ENCODE results near the gene CYSRT1.

CYSRT1 gene

DNA sequence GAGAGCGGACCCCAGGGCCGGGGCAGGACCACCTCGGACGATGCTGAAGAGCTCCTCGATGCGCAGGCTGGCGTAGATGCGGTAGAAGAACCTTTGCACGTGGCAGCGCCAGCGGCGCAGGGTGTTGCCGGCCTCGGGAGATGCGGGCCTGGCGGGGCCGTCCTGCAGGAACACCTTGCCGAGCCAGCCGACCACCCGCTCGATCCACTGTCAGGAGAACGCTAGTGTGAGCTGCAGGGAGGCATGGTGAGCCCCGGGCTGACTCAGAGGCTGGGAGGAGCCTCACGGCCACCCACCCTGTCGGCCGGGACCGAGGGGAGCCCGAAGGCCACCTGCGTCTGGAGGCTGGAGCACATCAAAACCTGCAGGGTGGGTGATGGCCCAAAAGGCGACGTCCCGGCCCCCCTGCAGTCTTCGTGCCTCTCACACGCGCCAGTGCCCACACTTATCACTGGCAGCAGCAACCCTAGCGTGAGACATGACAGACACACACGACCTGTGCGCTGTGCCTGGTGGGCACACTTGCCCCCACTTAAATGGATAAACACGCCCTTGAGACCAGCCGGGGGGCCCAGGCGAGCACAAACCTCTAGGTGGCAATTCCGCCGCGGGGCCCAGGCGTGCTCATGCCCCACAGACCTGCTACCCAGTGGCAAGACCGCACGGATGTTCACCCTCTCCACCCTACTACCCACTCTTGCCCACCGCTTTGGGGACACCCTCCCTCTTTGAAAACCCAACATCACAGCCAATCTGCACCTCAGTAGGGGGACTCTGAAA, 39.9 kb upstream of the CYSRT1 start:
- no peaks in the 10 kb centered on the region for H3K9me3 Mint-ChIP-seq
- peaks cover 24% of the 10 kb centered on the region for H3K4me1 Mint-ChIP-seq
- peaks cover 11% of the 10 kb centered on the region for H3K36me3 Mint-ChIP-seq (ENCODE audit: low read depth)
- H3K27me3 Mint-ChIP-seq (ENCODE audit: low read depth) = no peaks in the 10 kb centered on the region
- no peak overlapping the region for H3K27ac Mint-ChIP-seq
- H3K4me3 Mint-ChIP-seq = no peak overlapping the region
- no peak for TF ChIP-seq CTCF (IDR thresholded peaks at IDR 0.05; ENCODE audit: unreplicated experiment in 3 of 3)

DNA sequence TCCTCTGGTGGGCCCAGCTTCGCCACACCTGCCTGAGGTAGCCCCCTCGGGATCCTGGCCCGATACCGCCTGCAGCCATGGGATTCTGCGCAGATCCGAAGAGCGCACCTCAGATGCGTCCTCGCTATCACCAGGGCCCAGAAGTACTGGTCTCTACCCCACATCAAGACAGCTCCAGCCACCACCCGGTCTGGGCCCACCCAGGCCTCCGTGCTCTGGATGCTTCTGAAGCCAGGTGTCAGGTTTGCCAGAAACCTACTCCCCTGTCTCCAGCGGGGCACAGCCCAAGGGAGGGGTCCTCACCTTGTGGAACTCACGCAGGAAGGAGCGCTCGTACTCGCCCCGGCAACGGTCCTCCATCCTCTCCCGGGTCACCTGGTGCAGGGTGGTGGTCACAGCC, 39.1 kb upstream of the CYSRT1 start:
- no peak for TF ChIP-seq CTCF (IDR thresholded peaks at IDR 0.05; ENCODE audit: unreplicated experiment in 3 of 3)
- Mint-ChIP-seq H3K36me3 (ENCODE audit: low read depth) (peaks cover 11% of the 10 kb centered on the region), H3K4me1 (peaks cover 30% of the 10 kb centered on the region), H3K27ac (no peak overlapping the region), H3K4me3 (peak overlapping the region; percentile 91 to 95 (median 94)), H3K9me3 (no peaks in the 10 kb centered on the region), H3K27me3 (ENCODE audit: low read depth) (no peaks in the 10 kb centered on the region)

DNA sequence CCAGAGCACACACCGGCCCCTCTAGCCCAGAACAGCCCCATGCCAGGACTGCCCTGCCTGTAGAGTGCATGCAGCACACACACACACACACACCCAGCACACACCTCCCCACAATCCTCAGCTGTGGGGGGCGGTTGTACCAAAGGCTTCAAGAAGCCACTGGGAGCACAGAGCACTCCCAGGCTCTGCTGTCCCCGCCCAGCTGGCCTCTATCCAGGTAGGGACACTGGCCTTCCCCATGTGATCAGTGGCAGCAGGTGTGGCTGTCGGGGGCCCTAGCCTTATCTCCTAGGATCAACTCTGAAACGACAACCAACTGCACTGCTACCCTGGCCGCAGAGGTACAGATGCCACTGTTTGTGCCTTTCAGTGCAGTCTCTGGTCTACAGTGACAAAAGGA, 38.6 kb upstream of the CYSRT1 start:
- no peak for TF ChIP-seq CTCF (IDR thresholded peaks at IDR 0.05; ENCODE audit: unreplicated experiment in 3 of 3)
- no peak overlapping the region for H3K27ac Mint-ChIP-seq
- peaks cover 32% of the 10 kb centered on the region for H3K4me1 Mint-ChIP-seq

GRCh38 chr9:137187386-137187785, 37.6 kb upstream of the CYSRT1 start:
- Mint-ChIP-seq H3K27ac (peak overlapping the region in 2 of 3 experiments; percentile 75 to 82), H3K4me3 (peak overlapping the region; percentile 91 to 95 (median 94))
- no peak for TF ChIP-seq CTCF (IDR thresholded peaks at IDR 0.05; ENCODE audit: unreplicated experiment in 3 of 3)

More for the DNA sequence above, 38.6 kb upstream of the CYSRT1 start:
- Mint-ChIP-seq H3K27me3 (ENCODE audit: low read depth) (no peaks in the 10 kb centered on the region), H3K4me3 (peak overlapping the region; percentile 91 to 95 (median 94)), H3K9me3 (no peaks in the 10 kb centered on the region), H3K36me3 (ENCODE audit: low read depth) (peaks cover 11% of the 10 kb centered on the region)

DNA sequence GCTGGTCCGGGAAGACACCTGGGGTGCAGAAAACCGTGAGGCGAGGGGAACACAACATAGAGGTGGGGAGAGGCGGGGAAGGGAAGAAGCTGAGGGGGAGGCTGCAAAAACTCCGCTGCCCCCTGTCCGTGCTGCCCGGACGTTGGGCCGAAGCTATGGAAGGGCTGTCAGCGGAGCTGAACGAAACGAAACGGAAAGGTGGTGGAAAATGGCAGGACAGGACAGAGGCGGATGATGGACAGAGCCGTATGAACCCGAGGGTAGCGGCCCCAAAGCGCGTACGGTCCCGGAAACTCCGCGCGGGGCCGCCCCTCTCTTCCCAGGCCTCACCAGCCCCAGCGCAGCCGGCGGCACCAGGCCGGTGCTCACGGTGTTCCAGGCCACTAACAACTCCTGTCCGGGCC, 36.9 kb upstream of the CYSRT1 start:
- H3K4me1 Mint-ChIP-seq = peaks cover 32% of the 10 kb centered on the region
- no peaks in the 10 kb centered on the region for H3K9me3 Mint-ChIP-seq
- H3K36me3 Mint-ChIP-seq (ENCODE audit: low read depth) = peaks cover 6% of the 10 kb centered on the region
- peak overlapping the region; percentile 91 to 95 (median 94) for H3K4me3 Mint-ChIP-seq
- H3K27ac Mint-ChIP-seq = peak overlapping the region; percentile 72 to 91 (median 84)
- no peaks in the 10 kb centered on the region for H3K27me3 Mint-ChIP-seq (ENCODE audit: low read depth)
- TF ChIP-seq CTCF (IDR thresholded peaks at IDR 0.05; ENCODE audit: unreplicated experiment in 3 of 3) = no peak

More at GRCh38 chr9:137187386-137187785, 37.6 kb upstream of the CYSRT1 start:
- Mint-ChIP-seq H3K36me3 (ENCODE audit: low read depth) (peaks cover 6% of the 10 kb centered on the region), H3K4me1 (peaks cover 32% of the 10 kb centered on the region), H3K27me3 (ENCODE audit: low read depth) (no peaks in the 10 kb centered on the region), H3K9me3 (no peaks in the 10 kb centered on the region)
